HepG2 (cell line): Measurements from ENCODE around the gene NMUR1. TPM values are rescaled to one million over a fixed set of nuclear protein-coding genes. Genes with fewer than 3 reads are reported as not detected.
A peak's percentile ranks its signal among the peaks of the same experiment; 100 is the strongest.

Experiments
- ATAC-seq: fragments of 200-7000 bp; cut with Tn5 transposase; 3 replicates; pipeline ENCODE4 v1.9.1; 2020; ENCODE audit warnings: mild to moderate bottlenecking, moderate library complexity
- BruUV-seq: library from RNA; stranded (reverse); fragments of 400-500 nt; replicated peaks from 2 replicates; lab custom pipeline; 2021; lab: Mats Ljungman, UMichigan
- CTCF ChIA-PET: fragments of 300-600 bp; formaldehyde crosslinking; extraction: SDS; loops from one replicate; lab custom pipeline; 2021; ENCODE audit warnings: low total read pairs, inconsistent platforms, low intra/inter-chr PET ratio; lab: Yijun Ruan, JAX
- POLR2A ChIA-PET: fragments of 350-600 bp; sonication (Branson Sonifier 250); formaldehyde crosslinking; loops from one replicate; lab custom pipeline; 2020; ENCODE audit warnings: antibody characterized with exemption, inconsistent platforms; lab: Yijun Ruan, JAX
- DNase-seq: peaks from one replicate; pipeline ENCODE4 v3.0.0-alpha.2; 2015; ENCODE audit warnings: low spot score
- FAIRE-seq: peaks from 3 replicates; lab custom pipeline; 2011; peaks lifted over from hg19 to GRCh38; lab: Jason Lieb, UNC
- H2AFZ ChIP-seq: one replicate; pipeline ENCODE4 v1.6.1; 2011; ENCODE audit warnings: low read length, inconsistent platforms
- H3K27ac ChIP-seq: fragments of 300-600 bp; 3 replicates; pipeline ENCODE4 v1.8.0; 2011; ENCODE audit warnings: mixed run types, mild to moderate bottlenecking, mixed read lengths, low read length, inconsistent platforms; ENCODE audit not compliant: insufficient read depth; ENCODE audit errors: extremely low read length
- H3K27me3 ChIP-seq, 2 experiments: fragments of 200-600 bp in 1 of 2; 2 replicates in 1 of 2; 3 replicates in 1 of 2; pipeline versions ENCODE4 v1.6.0 to v1.8.0; 2011; ENCODE audit warnings: low read length in 2 of 2, mild to moderate bottlenecking in 2 of 2, moderate library complexity in 2 of 2, inconsistent platforms in 1 of 2; ENCODE audit not compliant: insufficient read depth in 2 of 2, control insufficient read depth in 1 of 2
- H3K36me3 ChIP-seq, 2 experiments: fragments of 200-600 bp in 1 of 2; replicated peaks in 1 of 2; 2 replicates in 1 of 2; 3 replicates in 1 of 2; pipeline versions ENCODE4 v1.5.1 to v1.8.0; 2011; ENCODE audit warnings: low read length in 2 of 2, inconsistent platforms in 1 of 2; ENCODE audit not compliant: insufficient read depth in 2 of 2, control insufficient read depth in 1 of 2
- H3K4me1 ChIP-seq: 2 replicates; pipeline ENCODE4 v1.5.1; 2012; ENCODE audit warnings: low read length, inconsistent platforms; ENCODE audit not compliant: insufficient read depth
- H3K4me2 ChIP-seq: 2 replicates; pipeline ENCODE4 v1.6.0; 2011; ENCODE audit warnings: low read depth, low read length, inconsistent platforms
- H3K4me3 ChIP-seq, 3 experiments: fragments of 200-600 bp in 1 of 3; sonication (generic), shearing (Covaris generic) in 1 of 3; replicated peaks in 1 of 3; 2 replicates each; pipeline ENCODE4 v1.5.1; 2011 to 2016; ENCODE audit warnings: low read length in 3 of 3, inconsistent platforms in 2 of 3, low read depth in 2 of 3, mild to moderate bottlenecking in 2 of 3, control low read depth in 1 of 3, mixed read lengths in 1 of 3; ENCODE audit not compliant: insufficient read depth in 1 of 3
- H3K79me2 ChIP-seq: one replicate; pipeline ENCODE4 v1.6.1; 2011; ENCODE audit warnings: low read length, inconsistent platforms; ENCODE audit not compliant: insufficient read depth
- H3K9ac ChIP-seq: 2 replicates; pipeline ENCODE4 v1.6.0; 2011; ENCODE audit warnings: mild to moderate bottlenecking, low read depth, low read length, inconsistent platforms; ENCODE audit not compliant: insufficient read depth
- H3K9me3 ChIP-seq: 2 replicates; pipeline ENCODE4 v1.5.1; 2012; ENCODE audit warnings: mild to moderate bottlenecking, low read length
- H4K20me1 ChIP-seq: 2 replicates; pipeline ENCODE4 v1.6.0; 2011; ENCODE audit warnings: inconsistent platforms, mild to moderate bottlenecking, low read length, moderate library complexity; ENCODE audit not compliant: insufficient read depth
- CENPX ChIP-seq: sonication (generic); formaldehyde crosslinking; IDR thresholded peaks from 2 replicates; pipeline ENCODE4 v1.9.0; 2021; ENCODE audit warnings: mild to moderate bottlenecking, missing genetic modification reagents, moderate library complexity
- EED ChIP-seq: sonication (generic); formaldehyde crosslinking; IDR thresholded peaks from 2 replicates; pipeline ENCODE4 v1.5.0; 2020; ENCODE audit warnings: mild to moderate bottlenecking, missing genetic modification reagents
- ELF1 ChIP-seq: sonication (generic); formaldehyde crosslinking; IDR thresholded peaks from 2 replicates; pipeline ENCODE4 v1.4.0; 2020; ENCODE audit warnings: missing genetic modification reagents
- HOXA7 ChIP-seq: sonication (generic); formaldehyde crosslinking; IDR thresholded peaks from 2 replicates; pipeline ENCODE4 v1.8.1; 2022; ENCODE audit warnings: mild to moderate bottlenecking, missing genetic modification reagents, moderate library complexity
- NFIB ChIP-seq: sonication (generic); formaldehyde crosslinking; IDR thresholded peaks from 2 replicates; pipeline ENCODE4 v1.9.0; 2021; ENCODE audit warnings: missing genetic modification reagents, mild to moderate bottlenecking, borderline replicate concordance
- POGZ ChIP-seq: sonication (generic); formaldehyde crosslinking; IDR thresholded peaks from 2 replicates; pipeline ENCODE4 v1.4.0; 2020; ENCODE audit warnings: mild to moderate bottlenecking, missing genetic modification reagents
- RFXANK ChIP-seq: IDR thresholded peaks from 2 replicates; pipeline ENCODE4 v1.6.1; 2016
- SAFB2 ChIP-seq: sonication (generic); formaldehyde crosslinking; IDR thresholded peaks from 2 replicates; pipeline ENCODE4 v1.5.1; 2020; ENCODE audit warnings: missing genetic modification reagents, low read depth, mild to moderate bottlenecking, borderline replicate concordance
- SATB2 ChIP-seq: sonication (generic); formaldehyde crosslinking; IDR thresholded peaks from 2 replicates; pipeline ENCODE4 v1.5.0; 2020; ENCODE audit warnings: missing genetic modification reagents
- STAT5B ChIP-seq: sonication (generic); formaldehyde crosslinking; IDR thresholded peaks from 2 replicates; pipeline ENCODE4 v1.4.0; 2020; ENCODE audit warnings: missing genetic modification reagents
- TBX3 ChIP-seq: fragments of 450-650 bp; IDR thresholded peaks from 2 replicates; pipeline ENCODE4 v1.6.1; 2017; ENCODE audit warnings: antibody characterized with exemption, mild to moderate bottlenecking, inconsistent platforms, borderline replicate concordance
- ZEB1 ChIP-seq: IDR thresholded peaks from 2 replicates; pipeline ENCODE4 v1.6.1; 2012; ENCODE audit warnings: mild to moderate bottlenecking, low read depth, inconsistent platforms; ENCODE audit not compliant: insufficient replicate concordance
- ZNF432 ChIP-seq: sonication (generic); formaldehyde crosslinking; IDR thresholded peaks from 2 replicates; pipeline ENCODE4 v1.5.0; 2020; ENCODE audit warnings: missing genetic modification reagents, mild to moderate bottlenecking, borderline replicate concordance
- ZNF564 ChIP-seq: sonication (generic); formaldehyde crosslinking; IDR thresholded peaks from 2 replicates; pipeline ENCODE4 v1.8.1; 2023; ENCODE audit warnings: mild to moderate bottlenecking, missing genetic modification reagents
- ZNF607 ChIP-seq: sonication (generic); formaldehyde crosslinking; IDR thresholded peaks from 2 replicates; pipeline ENCODE4 v1.5.1; 2020; ENCODE audit warnings: missing genetic modification reagents, mild to moderate bottlenecking, borderline replicate concordance
- ZSCAN22 ChIP-seq: sonication (generic); formaldehyde crosslinking; IDR thresholded peaks from 2 replicates; pipeline ENCODE4 v1.4.0; 2020; ENCODE audit warnings: mild to moderate bottlenecking, missing genetic modification reagents
- WGBS: methylation state at CpG from one replicate; pipeline ENCODE4 v1.1.6; 2017; ENCODE audit warnings: low lambda C conversion rate; 5-methylcytosine and 5-hydroxymethylcytosine counted together
- in situ Hi-C: cut with HindIII; loops from 2 replicates; pipeline ENCODE4 v1.10.0; 2017; ENCODE audit warnings: low pct_unique_long_range_greater_than_20kb; ENCODE audit not compliant: extremely low pct_ligation_motif_present
- intact Hi-C: fragments of 100-400 bp; cut with micrococcal nuclease; formaldehyde crosslinking; loops from one replicate; pipeline ENCODE4 v1.10.0; 2022; ENCODE audit not compliant: unreplicated experiment
- polyA plus RNA-seq, 8 experiments: library from polyadenylated mRNA; depleted of rRNA in 3 of 8; stranded (reverse) in 7 of 8; unstranded in 1 of 8; fragments of >200 nt; fragmentation: Illumina TruSeq in 4 of 8; extraction: Trizol in 4 of 8; gene quantifications; 2 replicates each; pipeline versions ENCODE4 v1.2.1 to v1.2.3, GENCODE V29; 2011 to 2016; ENCODE audit warnings: low read depth in 4 of 8, missing spikeins in 1 of 8, mixed read lengths in 1 of 8; ENCODE audit not compliant: insufficient read depth in 1 of 8
- total RNA-seq, 5 experiments: library from RNA; depleted of rRNA; stranded (reverse); fragments of >200 nt; fragmentation: Illumina TruSeq; extraction: Trizol; gene quantifications; 2 replicates each; pipeline ENCODE4 v1.2.3, GENCODE V29; 2016; ENCODE audit warnings: low read depth in 1 of 5
- TF ChIP-seq, protein P1 (sequence below): sonication (generic); formaldehyde crosslinking; conservative IDR thresholded peaks from 2 replicates; pipeline ENCODE4 v1.8.1; 2023; ENCODE audit warnings: missing genetic modification reagents

NMUR1 gene
- total and polyA plus RNA-seq, 2 of the 13 experiments (the other 11 are each of a cell fraction or from before 2014, with no cell fraction given) = not detected

DNA sequence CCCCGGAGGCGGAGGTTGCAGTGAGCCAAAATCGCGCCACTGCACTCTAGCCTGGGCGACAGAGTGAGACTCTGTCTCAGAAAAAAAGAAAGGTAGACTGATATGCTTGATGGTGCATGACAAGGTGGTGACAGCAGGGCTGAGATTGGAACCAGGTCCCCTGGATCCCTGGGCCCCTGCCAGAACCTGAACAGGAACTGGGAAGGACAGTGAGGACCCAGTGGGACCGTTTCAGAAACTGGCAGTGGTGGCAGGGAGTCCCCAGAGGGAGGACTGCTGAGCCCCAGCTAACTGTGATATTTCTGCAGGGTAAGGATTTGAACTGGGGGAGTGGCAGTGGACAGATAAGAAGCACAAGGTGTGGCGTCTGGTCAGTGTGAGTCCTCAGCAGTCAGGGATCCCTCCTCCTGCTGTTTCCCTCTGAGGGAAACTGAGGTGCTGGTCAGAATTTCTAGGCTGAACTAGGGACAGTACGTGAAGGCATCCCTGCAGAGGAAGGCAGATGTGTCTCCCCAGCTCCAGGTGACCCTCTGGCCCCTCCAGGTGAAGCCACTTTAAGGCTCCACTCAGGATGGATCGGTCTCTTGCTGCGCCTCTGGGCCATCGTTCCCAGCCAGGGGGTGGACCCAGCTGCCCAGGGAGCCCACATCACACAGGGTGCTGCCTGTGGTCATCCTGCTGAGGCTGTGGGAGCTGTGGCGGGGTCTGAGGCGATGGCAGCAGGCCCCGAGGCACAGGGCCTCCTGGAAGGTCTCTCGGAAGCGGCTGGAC lies 5.6 kb downstream of the NMUR1 start:
- ATAC-seq = no peak
- in situ Hi-C loops (no loop called here), intact Hi-C loops (no loop called here)
- Histone ChIP-seq H3K4me2 (no peak overlapping the region), H3K27ac (no peak overlapping the region), H3K79me2 (no peaks in the 10 kb centered on the region), H3K9me3 (no peaks in the 10 kb centered on the region), H2AFZ (no peak overlapping the region), H3K36me3 (no peaks in the 10 kb centered on the region)
- 54% methylated on average over 15 of the region's 16 CpGs for WGBS
- BruUV-seq = no TSS peak
- no peak for DNase-seq
- FAIRE-seq = no peak
- POLR2A ChIA-PET = no interaction called here
- CTCF ChIA-PET = no interaction called here
- no peak for TF ChIP-seq SATB2 (CRISPR knock-in tag)
- 0 out of 2 replicates have a peak, but pooled peaks have one; percentile 20 for TF ChIP-seq TBX3
- TF ChIP-seq, all 625 proteins: peak for 1
- no peak overlapping the region for H3K4me3 ChIP-seq
- no peaks in the 10 kb centered on the region for H4K20me1 ChIP-seq
- H3K9ac ChIP-seq = no peak overlapping the region
- H3K4me1 ChIP-seq = no peaks in the 10 kb centered on the region
- peaks cover 8 to 41% of the 10 kb centered on the region in 2 experiments; a peak in 4 of 5 replicates for H3K27me3 ChIP-seq

DNA sequence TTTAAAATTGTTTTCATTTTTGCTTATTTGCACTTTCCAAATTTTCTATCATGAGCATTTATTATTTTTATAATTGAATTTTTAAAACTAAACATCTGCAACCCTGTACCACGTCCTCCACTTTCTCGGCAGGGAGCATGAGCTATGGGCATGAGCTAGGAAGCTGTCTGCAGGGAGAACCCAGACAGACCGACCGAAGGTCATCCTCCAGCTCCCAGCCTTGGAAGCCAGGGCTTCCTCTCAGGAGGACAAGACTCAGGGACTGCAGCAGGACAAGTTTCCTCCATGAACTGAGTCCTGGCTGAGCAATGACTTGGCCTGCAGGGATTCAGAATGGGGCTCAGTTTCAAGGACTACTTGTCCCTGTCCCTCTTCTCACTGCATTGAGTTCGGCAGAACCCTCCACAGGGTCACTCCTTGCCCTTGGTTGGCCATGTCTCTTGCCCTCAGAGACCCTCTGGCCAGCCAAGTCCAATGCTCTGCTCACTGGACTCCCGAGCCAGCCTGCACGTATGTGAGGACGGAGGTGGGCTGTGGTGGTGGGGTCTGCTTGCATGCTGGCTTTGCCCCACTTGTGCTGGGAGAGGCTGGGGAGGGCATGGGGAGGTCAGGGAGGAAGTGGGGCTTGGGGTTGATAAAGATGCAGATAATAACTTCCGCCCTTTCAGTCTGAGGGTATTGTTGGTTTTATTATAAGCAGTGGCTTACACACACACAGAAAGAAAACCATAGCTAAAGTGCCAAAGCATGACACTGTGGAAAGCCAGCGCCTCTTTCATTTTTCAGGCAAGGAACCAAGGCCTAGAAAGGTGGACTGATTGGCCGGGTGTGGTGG lies 6.6 kb downstream of the NMUR1 start:
- FAIRE-seq (peak; percentile 32), DNase-seq (no peak), ATAC-seq (no peak)
- Histone ChIP-seq H2AFZ (no peak overlapping the region), H3K4me1 (no peaks in the 10 kb centered on the region), H3K27me3 (peaks cover 8 to 33% of the 10 kb centered on the region in 2 experiments; a peak in 4 of 5 replicates), H3K9ac (no peak overlapping the region), H3K27ac (no peak overlapping the region), H3K9me3 (no peaks in the 10 kb centered on the region), H4K20me1 (no peaks in the 10 kb centered on the region), H3K79me2 (no peaks in the 10 kb centered on the region), H3K36me3 (no peaks in the 10 kb centered on the region), H3K4me2 (no peak overlapping the region), H3K4me3 (no peak overlapping the region)
- no TSS peak for BruUV-seq
- in situ Hi-C loops = no loop called here
- intact Hi-C loops = no loop called here
- ChIA-PET POLR2A (no interaction called here), CTCF (no interaction called here)
- WGBS = 30% methylated on average over 10 of the region's 11 CpGs
- no peak for TF ChIP-seq ZSCAN22 (CRISPR knock-in tag)
- no peak for TF ChIP-seq CENPX
- TF ChIP-seq SAFB2 = no peak
- TF ChIP-seq RFXANK (CRISPR knock-in tag) = no peak
- TF ChIP-seq ZEB1 = no peak
- TF ChIP-seq ZNF607 (CRISPR knock-in tag) = no peak
- TF ChIP-seq POGZ (CRISPR knock-in tag) = no peak
- no peak for TF ChIP-seq ELF1
- no peak for TF ChIP-seq ZNF564 (CRISPR knock-in tag)
- no peak for TF ChIP-seq STAT5B
- no peak for TF ChIP-seq ZNF432 (CRISPR knock-in tag)
- TF ChIP-seq HOXA7 (CRISPR knock-in tag) = no peak
- TF ChIP-seq EED (CRISPR knock-in tag) = no peak
- TF ChIP-seq, protein P1, sequence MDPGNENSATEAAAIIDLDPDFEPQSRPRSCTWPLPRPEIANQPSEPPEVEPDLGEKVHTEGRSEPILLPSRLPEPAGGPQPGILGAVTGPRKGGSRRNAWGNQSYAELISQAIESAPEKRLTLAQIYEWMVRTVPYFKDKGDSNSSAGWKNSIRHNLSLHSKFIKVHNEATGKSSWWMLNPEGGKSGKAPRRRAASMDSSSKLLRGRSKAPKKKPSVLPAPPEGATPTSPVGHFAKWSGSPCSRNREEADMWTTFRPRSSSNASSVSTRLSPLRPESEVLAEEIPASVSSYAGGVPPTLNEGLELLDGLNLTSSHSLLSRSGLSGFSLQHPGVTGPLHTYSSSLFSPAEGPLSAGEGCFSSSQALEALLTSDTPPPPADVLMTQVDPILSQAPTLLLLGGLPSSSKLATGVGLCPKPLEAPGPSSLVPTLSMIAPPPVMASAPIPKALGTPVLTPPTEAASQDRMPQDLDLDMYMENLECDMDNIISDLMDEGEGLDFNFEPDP (CRISPR knock-in tag) = no peak
- TF ChIP-seq NFIB (CRISPR knock-in tag) = no peak
